ENCODE results near the gene APC.

- no peak for TF ChIP-seq CTCF (IDR thresholded peaks at IDR 0.05; ENCODE audit: extremely low read depth in 1 of 2, insufficient read depth in 1 of 2, low read depth in 1 of 2, low read length in 2 of 2)
- no peak for TF ChIP-seq JUN (IDR thresholded peaks at IDR 0.05; ENCODE audit: borderline replicate concordance, insufficient read depth, insufficient read length, low read depth)
- TF ChIP-seq POLR2A (IDR thresholded peaks at IDR 0.05; ENCODE audit: low read depth, low read length), result no peak
- no peak for TF ChIP-seq POLR2AphosphoS5 (IDR thresholded peaks at IDR 0.05; ENCODE audit: insufficient read depth, low read depth, low read length)
- TF ChIP-seq EZH2 (IDR thresholded peaks at IDR 0.05; ENCODE audit: borderline replicate concordance, low read depth, low read length, severe bottlenecking), result no peak
- no peak for TF ChIP-seq GATA2 (IDR thresholded peaks at IDR 0.05; ENCODE audit: insufficient read depth, insufficient read length, low read depth, low read length)
- TF ChIP-seq FOS (IDR thresholded peaks at IDR 0.05; ENCODE audit: borderline replicate concordance, insufficient read depth, low read length), result no peak
- TF ChIP-seq MAX (IDR thresholded peaks at IDR 0.05; ENCODE audit: insufficient read depth, insufficient read length), result no peak
Measured at GRCh38 chr5:112779531-112779930, 41.8 kb downstream of the APC start.

Measured in endothelial cell of umbilical vein (primary cell).